GM10266 (cell line): ENCODE data around the gene RPS2.

Experiments
- DNase-seq: peaks from one replicate; pipeline ENCODE4 v3.0.0; 2012; ENCODE audit errors: extremely low spot score
- CTCF ChIP-seq: IDR thresholded peaks from 2 replicates; pipeline ENCODE4 v1.5.1; 2012; ENCODE audit warnings: mild to moderate bottlenecking, low read depth; ENCODE audit not compliant: control insufficient read depth, insufficient read depth; ENCODE audit errors: missing control alignments

RPS2 gene

GRCh38 chr16:2007081-2007836, 42.6 kb upstream of the RPS2 start:
- no peak for TF ChIP-seq CTCF
- no peak for DNase-seq

GRCh38 chr16:2006317-2006716, 41.7 kb upstream of the RPS2 start:
- TF ChIP-seq CTCF, result no peak
- DNase-seq, result no peak

- no peak for DNase-seq
- TF ChIP-seq CTCF, result peak; percentile 9
Observed at GRCh38 chr16:2005646-2006045, 41.0 kb upstream of the RPS2 start.

DNA sequence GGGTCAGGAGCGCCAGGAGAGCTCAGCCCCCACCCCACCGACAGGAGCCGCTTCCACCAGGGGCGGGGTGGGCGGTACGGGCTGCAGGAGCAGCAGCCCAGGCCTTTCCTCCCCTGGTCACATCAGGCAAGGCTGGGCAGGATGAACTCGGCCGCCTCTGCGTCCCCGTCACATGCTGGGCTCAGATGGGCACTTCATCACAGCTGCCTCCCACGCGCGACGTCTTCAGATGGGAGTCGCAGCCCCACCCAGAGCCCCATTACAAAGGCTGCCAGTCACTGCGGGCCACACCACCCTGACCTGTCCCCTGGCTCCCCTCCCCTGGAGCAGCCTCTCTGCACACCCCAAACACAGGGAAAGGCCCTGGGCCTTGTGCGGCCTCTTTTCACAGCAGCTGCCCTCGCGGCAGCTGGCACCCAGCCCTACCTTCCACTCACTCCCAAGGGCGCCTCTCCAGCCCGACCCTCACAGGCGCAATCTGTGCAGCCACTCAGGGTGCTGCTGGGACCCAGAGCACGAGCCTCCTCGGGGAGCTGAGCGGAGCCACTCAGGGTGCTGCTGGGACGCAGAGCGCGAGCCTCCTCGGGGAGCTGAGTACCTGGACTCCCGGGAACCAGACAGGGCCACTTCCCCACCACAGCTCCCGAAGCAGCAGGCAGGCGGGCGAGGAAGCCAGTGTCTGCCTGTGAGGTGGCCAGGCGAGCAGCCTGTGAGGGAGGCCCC, 40.3 kb upstream of the RPS2 start:
- DNase-seq, result no peak
- no peak for TF ChIP-seq CTCF

GRCh38 chr16:2003827-2004641, 39.4 kb upstream of the RPS2 start:
- DNase-seq, result peak; percentile 93
- TF ChIP-seq CTCF, result peak; percentile 96

- no peak for DNase-seq
- no peak for TF ChIP-seq CTCF
Observed at GRCh38 chr16:2003231-2003826, 38.7 kb upstream of the RPS2 start.
